Jurkat, Clone E6-1 (cell line): ENCODE data around the gene SUN2.

ENCODE experiments used
- DNase-seq: peaks from one replicate; pipeline ENCODE4 v3.0.0-alpha.2; 2011; ENCODE audit warnings: low read depth, low spot score
- H3K4me3 ChIP-seq: 2 replicates; pipeline ENCODE4 v1.5.1; 2011; ENCODE audit warnings: mild to moderate bottlenecking, low read length, control low read depth, moderate library complexity

The SUN2 gene

GRCh38 chr22:38739300-38740055 lies 16.3 kb downstream of the SUN2 start:
- H3K4me3 ChIP-seq, result no peak overlapping the region

GRCh38 chr22:38738475-38739070 lies 17.2 kb downstream of the SUN2 start:
- DNase-seq, result no peak
- no peak overlapping the region for H3K4me3 ChIP-seq

More at GRCh38 chr22:38739300-38740055, 16.3 kb downstream of the SUN2 start:
- no peak for DNase-seq

DNA sequence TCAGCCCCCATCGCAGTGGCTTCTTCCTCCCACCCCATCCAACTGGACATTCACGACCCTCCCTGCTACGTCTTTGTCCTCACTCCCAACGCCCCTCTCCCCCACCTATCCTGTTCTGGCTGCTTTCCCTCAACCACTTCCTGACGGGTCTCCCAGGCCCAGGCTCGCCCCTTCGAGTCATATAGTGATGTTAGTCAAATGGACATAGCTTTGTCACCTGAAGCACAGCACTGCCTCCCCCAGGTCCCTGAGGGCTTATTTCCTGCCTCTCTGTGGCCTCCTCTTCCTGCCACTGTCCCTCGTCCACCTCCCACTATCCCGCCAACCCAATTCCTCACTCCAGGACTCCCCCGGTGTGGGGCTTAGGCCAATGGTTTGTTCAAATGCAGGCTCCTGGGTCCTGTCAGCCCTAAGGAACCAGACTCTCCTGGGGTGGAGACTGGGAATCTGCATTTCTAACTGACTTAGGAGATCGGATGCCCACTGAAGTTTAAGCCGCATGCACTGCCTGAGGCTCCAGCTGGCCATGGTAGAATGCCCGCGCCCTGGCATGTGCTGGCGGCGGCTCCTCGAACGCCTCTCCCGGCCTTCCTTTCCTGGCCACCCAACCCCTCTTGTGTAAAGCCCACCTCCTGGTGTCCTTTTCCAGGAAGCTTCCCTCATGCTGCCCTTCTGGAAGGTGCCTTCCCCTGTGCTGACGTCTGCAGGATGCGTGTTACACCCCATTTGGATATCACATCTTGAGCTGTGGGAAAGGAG lies 18.3 kb downstream of the SUN2 start:
- DNase-seq, result no peak
- H3K4me3 ChIP-seq, result no peak overlapping the region

- no peak overlapping the region for H3K4me3 ChIP-seq
- DNase-seq, result no peak
Measured at GRCh38 chr22:38736257-38736570, 19.6 kb downstream of the SUN2 start.

GRCh38 chr22:38735465-38736256 lies 20.1 kb downstream of the SUN2 start:
- H3K4me3 ChIP-seq, result no peak overlapping the region

DNA sequence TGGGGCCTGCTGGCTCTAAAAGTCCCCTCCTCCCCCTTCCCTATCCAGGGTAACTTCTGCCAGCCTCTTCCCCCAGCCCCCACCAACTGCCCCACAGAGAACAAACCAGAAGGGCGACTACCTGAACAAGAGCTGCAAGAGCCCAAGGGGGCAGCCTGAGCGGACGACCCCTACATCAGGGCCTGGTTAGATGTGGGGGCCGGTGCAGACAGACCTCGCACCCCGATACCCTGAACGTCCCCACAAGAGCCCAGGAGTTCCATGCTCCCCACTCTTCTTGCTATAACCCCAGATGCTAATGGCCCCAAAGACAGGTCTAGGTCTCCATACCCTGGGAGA lies 20.7 kb downstream of the SUN2 start:
- no peak for DNase-seq
- no peak overlapping the region for H3K4me3 ChIP-seq

More at GRCh38 chr22:38735465-38736256, 20.1 kb downstream of the SUN2 start:
- no peak for DNase-seq

DNA sequence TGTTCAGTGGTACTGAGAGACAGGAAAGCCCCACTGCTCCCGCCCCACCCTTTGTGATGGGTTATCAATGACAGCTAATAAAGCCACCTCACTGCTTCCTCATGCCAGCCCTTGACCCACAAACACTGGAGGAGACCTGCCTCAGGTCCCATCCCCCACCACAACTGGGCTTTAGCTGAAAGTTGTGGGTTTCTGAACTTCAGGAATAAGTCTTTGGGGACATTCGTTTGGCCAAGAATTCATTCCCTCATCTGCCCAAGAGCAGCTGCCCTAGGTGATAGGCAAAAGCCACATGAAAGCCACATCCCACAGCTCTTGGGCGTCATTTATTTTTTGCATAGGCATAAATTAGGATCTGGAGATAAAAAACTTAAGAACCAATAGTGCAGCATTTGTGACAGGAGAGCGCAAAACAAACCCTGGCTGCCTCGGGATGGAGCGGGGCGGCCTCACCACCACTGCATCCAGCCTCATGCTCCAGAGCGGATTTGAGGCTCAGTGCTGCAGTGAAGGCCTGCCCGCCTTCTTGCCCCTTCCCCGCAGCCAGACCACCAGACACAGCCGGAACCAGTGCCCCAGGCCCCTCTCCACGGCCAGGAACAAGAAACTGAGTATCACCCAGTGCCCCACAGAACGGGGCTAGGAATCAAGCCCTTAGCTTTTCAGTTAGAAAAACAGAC lies 21.2 kb downstream of the SUN2 start:
- DNase-seq, result no peak
- no peak overlapping the region for H3K4me3 ChIP-seq

DNA sequence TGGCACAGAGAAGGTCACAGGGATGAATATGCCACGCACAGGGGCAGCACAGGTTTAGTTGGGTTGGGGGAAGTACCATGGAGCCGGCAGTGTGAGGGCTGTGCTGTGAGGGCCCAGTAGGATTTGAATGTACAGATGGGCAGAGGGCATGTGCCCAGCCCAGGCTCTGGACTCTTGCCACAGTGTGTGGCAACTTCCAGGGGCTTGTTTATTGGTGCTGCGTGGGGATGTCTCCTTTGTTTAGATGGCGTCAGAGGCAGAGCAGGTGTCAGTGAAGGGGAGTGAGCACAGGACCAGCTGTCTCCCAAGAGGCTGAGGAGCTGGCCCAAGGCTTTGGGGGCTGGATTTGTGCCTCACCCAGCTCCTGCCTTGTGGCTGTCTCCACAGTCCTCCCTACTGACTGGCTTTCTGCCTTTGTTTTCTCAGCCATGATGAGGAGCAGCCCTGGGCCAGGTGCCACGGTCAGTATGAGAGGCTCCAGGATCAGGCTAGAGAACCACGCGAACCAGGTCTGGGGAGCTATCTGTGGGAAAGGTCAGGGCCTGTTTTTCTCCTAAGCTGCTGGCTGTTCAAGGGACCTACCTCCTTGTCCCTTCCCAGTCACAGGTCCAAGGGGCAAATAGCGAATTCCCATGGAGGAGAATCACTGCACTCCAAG lies 21.9 kb downstream of the SUN2 start:
- no peak overlapping the region for H3K4me3 ChIP-seq
- DNase-seq, result no peak

- no peak overlapping the region for H3K4me3 ChIP-seq
- no peak for DNase-seq
Measured at GRCh38 chr22:38733329-38733723, 22.5 kb downstream of the SUN2 start.

- H3K4me3 ChIP-seq, result no peak overlapping the region
- DNase-seq, result no peak
Measured at GRCh38 chr22:38732251-38732815, 23.5 kb downstream of the SUN2 start.

GRCh38 chr22:38731703-38732161 lies 24.1 kb downstream of the SUN2 start:
- no peak for DNase-seq
- H3K4me3 ChIP-seq, result no peak overlapping the region

DNA sequence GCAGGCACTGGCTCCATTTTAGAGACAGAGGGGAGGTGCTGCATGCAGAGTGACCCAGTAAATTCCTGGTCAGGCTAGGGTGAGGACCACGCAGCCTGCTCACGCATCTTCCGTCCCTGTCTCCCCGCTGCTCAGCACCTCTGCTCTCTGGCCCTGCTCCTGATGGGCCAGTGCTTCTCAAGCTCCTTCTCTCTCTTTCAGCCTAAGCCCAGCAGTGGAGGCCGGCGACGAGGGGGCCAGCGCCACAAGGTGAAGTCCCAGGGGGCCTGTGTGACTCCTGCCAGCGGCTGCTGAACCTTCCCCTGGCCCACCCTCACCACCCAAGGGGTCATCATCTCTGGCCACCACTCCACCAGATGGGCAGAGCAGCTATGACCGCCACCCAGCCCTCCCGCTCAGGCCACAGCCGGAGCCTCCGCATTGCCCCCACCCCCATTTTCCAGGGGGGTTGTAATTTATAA lies 25.4 kb downstream of the SUN2 start:
- no peak overlapping the region for H3K4me3 ChIP-seq
- no peak for DNase-seq

GRCh38 chr22:38729946-38730345 lies 25.9 kb downstream of the SUN2 start:
- no peak overlapping the region for H3K4me3 ChIP-seq
- DNase-seq, result no peak

DNA sequence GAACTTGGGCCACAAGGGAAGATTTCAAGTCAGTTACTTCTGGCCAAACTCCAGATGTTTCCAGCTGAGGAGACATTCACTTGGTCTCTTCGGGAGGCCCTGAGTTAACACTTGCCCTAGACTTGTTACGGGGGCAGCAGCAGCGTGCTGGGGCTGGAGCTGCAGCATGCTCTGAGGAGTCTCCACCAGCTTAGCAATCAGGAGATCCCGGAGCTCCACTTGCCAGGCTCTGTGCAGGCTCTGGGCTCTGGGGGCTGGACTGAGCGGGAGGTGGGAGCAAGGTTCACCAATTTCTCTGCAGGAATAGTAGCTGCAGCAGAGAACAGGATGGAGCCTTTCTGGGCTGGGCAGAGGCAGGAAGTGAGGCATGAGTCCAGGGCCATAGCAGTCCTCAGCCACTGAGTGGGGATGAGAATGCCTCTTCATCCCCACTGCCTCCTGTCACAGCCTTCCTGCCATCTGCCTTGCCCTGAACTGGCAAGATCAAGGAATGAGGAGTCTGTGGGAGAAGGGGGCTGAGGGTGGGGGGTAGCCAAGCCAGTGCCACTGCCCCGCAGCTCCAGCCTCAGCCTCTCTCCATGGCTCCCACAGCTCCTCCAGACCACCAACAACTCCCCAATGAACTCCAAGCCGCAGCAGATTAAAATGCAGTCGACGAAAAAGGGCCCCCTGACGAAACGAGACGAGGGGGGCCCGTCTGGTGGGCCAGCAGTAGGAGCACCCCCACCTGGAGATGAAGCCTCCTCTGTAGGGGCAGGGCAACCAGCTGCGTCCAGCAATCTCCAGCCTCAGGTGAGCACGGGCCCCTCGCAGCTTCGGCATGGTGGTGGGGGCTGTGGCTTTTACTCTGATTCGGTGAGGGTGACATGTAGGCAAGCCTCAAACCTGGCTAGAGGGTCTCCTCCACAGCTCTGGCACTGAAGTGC lies 26.7 kb downstream of the SUN2 start:
- H3K4me3 ChIP-seq, result no peak overlapping the region
- no peak for DNase-seq

- no peak for DNase-seq
- no peak overlapping the region for H3K4me3 ChIP-seq
Measured at GRCh38 chr22:38727530-38728451, 28.0 kb downstream of the SUN2 start.

DNA sequence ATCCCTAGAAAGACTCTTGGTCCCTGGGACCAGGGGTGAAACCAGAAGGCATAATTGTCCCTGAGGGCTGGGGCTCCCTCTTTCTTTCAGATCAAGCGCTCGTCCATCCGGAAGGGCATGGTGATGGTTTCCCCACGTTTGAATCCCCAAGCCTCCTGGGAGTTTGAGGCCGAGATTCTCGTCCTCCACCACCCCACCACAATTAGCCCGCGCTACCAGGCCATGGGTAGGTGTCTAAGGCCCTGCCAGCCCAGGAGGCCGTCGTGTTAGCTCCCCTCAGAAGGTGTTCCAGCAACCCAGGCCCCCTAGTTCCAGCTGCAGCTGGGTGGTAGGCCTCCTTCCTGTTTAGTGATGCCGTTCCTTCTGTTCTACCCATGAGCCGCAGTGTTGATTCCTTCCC lies 28.7 kb downstream of the SUN2 start:
- no peak for DNase-seq
- H3K4me3 ChIP-seq, result no peak overlapping the region
